Panc1 (cell line): ENCODE results near the gene TSPAN3. TPM values are rescaled to one million over a fixed set of nuclear protein-coding genes. Genes with fewer than 3 reads are reported as not detected.

ENCODE experiments used
- ATAC-seq: fragments of 200-7000 bp; cut with Tn5 transposase; 2 replicates; pipeline ENCODE4 v1.9.1; 2020; ENCODE audit warnings: mild to moderate bottlenecking, moderate library complexity
- BruUV-seq: library from RNA; stranded (reverse); fragments of 400-500 nt; replicated peaks from 2 replicates; lab custom pipeline; 2021; lab: Mats Ljungman, UMichigan
- CTCF ChIA-PET: fragments of 300-600 bp; sonication (Branson Sonifier 250); formaldehyde crosslinking; loops from one replicate; lab custom pipeline; 2022; ENCODE audit warnings: antibody characterized with exemption; lab: Charles Lee
- POLR2A ChIA-PET: fragments of 300-600 bp; sonication (Branson Sonifier 250); formaldehyde crosslinking; loops from one replicate; lab custom pipeline; 2022; ENCODE audit warnings: antibody characterized with exemption; lab: Charles Lee
- DNase-seq: peaks from one replicate; pipeline ENCODE4 v3.0.0-alpha.2; 2010; ENCODE audit warnings: low read depth, low spot score
- H3K27ac ChIP-seq: 2 replicates; pipeline ENCODE4 v1.5.1; 2011; ENCODE audit warnings: mild to moderate bottlenecking, low read length, inconsistent platforms
- H3K27me3 ChIP-seq: fragments of 200-500 bp; sonication (Bioruptor generic); 2 replicates; pipeline ENCODE4 v1.6.0; 2014; ENCODE audit warnings: low read length, inconsistent platforms; ENCODE audit not compliant: control insufficient read depth, insufficient read depth
- H3K36me3 ChIP-seq: fragments of 200-500 bp; sonication (Bioruptor generic); 2 replicates; pipeline ENCODE4 v1.5.1; 2014; ENCODE audit warnings: inconsistent platforms, mild to moderate bottlenecking, low read length, moderate library complexity; ENCODE audit not compliant: control insufficient read depth, insufficient read depth
- H3K4me1 ChIP-seq: 2 replicates; pipeline ENCODE4 v1.5.1; 2011; ENCODE audit warnings: inconsistent platforms, mild to moderate bottlenecking, low read length, moderate library complexity; ENCODE audit not compliant: control insufficient read depth, insufficient read depth
- H3K4me3 ChIP-seq, 2 experiments: 2 replicates each; pipeline ENCODE4 v1.5.1; 2011 to 2012; ENCODE audit warnings: low read depth in 2 of 2, low read length in 2 of 2, mild to moderate bottlenecking in 2 of 2, inconsistent platforms in 1 of 2, moderate library complexity in 1 of 2
- H3K9me3 ChIP-seq: fragments of 200-500 bp; sonication (Bioruptor generic); 2 replicates; pipeline ENCODE4 v1.5.1; 2014; ENCODE audit warnings: low read depth, mild to moderate bottlenecking, inconsistent platforms, low read length, moderate library complexity; ENCODE audit not compliant: control insufficient read depth, insufficient read depth
- POLR2AphosphoS5 ChIP-seq: IDR thresholded peaks from 2 replicates; pipeline ENCODE4 v1.6.1; 2012; ENCODE audit warnings: mild to moderate bottlenecking, low read depth, low read length, moderate library complexity
- SIN3A ChIP-seq: IDR thresholded peaks from 2 replicates; pipeline ENCODE4 v1.6.1; 2012; ENCODE audit warnings: low read depth, mild to moderate bottlenecking, low read length, moderate library complexity, borderline replicate concordance; ENCODE audit not compliant: insufficient read depth
- TCF7L2 ChIP-seq: IDR thresholded peaks from 2 replicates; pipeline ENCODE4 v1.6.1; 2011; ENCODE audit warnings: mild to moderate bottlenecking, low read depth, low read length, inconsistent platforms
- in situ Hi-C: cut with HindIII; loops from 2 replicates; pipeline ENCODE4 v1.10.0; 2016; ENCODE audit warnings: low sequenced_read_pairs, low pct_unique_long_range_greater_than_20kb
- intact Hi-C: fragments of 100-400 bp; cut with micrococcal nuclease; formaldehyde crosslinking; loops from one replicate; pipeline ENCODE4 v1.10.0; 2022; ENCODE audit not compliant: unreplicated experiment
- total RNA-seq: library from RNA; stranded (reverse); gene quantifications from one replicate; pipeline ENCODE4 v1.2.1, GENCODE V29; 2021; ENCODE audit not compliant: unreplicated experiment
- TF ChIP-seq, protein P1 (sequence below): fragments of 450-650 bp; IDR thresholded peaks from 2 replicates; pipeline ENCODE4 v1.5.1; 2017; ENCODE audit warnings: mild to moderate bottlenecking
- TF ChIP-seq, protein P2 (sequence below), 2 experiments: IDR thresholded peaks; 2 replicates each; pipeline ENCODE4 v1.6.1; 2011 to 2012; ENCODE audit warnings: low read depth in 2 of 2, control low read depth in 1 of 2, low read length in 1 of 2, mild to moderate bottlenecking in 1 of 2, moderate library complexity in 1 of 2; ENCODE audit not compliant: insufficient read depth in 1 of 2

The TSPAN3 gene
- total RNA-seq, 1 experiment from 2014 or later = 130 TPM

- no peaks in the 10 kb centered on the region for H3K4me1 ChIP-seq
- H3K4me3 ChIP-seq = no peak overlapping the region
- H3K27me3 ChIP-seq = no peaks in the 10 kb centered on the region; the same call in 1 of the 2 replicates
- POLR2A ChIA-PET = no interaction called here
- TF ChIP-seq SIN3A (no peak), TCF7L2 (no peak), POLR2AphosphoS5 (no peak)
- TF ChIP-seq, protein P1, sequence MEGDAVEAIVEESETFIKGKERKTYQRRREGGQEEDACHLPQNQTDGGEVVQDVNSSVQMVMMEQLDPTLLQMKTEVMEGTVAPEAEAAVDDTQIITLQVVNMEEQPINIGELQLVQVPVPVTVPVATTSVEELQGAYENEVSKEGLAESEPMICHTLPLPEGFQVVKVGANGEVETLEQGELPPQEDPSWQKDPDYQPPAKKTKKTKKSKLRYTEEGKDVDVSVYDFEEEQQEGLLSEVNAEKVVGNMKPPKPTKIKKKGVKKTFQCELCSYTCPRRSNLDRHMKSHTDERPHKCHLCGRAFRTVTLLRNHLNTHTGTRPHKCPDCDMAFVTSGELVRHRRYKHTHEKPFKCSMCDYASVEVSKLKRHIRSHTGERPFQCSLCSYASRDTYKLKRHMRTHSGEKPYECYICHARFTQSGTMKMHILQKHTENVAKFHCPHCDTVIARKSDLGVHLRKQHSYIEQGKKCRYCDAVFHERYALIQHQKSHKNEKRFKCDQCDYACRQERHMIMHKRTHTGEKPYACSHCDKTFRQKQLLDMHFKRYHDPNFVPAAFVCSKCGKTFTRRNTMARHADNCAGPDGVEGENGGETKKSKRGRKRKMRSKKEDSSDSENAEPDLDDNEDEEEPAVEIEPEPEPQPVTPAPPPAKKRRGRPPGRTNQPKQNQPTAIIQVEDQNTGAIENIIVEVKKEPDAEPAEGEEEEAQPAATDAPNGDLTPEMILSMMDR = no peak
- TF ChIP-seq, protein P2, sequence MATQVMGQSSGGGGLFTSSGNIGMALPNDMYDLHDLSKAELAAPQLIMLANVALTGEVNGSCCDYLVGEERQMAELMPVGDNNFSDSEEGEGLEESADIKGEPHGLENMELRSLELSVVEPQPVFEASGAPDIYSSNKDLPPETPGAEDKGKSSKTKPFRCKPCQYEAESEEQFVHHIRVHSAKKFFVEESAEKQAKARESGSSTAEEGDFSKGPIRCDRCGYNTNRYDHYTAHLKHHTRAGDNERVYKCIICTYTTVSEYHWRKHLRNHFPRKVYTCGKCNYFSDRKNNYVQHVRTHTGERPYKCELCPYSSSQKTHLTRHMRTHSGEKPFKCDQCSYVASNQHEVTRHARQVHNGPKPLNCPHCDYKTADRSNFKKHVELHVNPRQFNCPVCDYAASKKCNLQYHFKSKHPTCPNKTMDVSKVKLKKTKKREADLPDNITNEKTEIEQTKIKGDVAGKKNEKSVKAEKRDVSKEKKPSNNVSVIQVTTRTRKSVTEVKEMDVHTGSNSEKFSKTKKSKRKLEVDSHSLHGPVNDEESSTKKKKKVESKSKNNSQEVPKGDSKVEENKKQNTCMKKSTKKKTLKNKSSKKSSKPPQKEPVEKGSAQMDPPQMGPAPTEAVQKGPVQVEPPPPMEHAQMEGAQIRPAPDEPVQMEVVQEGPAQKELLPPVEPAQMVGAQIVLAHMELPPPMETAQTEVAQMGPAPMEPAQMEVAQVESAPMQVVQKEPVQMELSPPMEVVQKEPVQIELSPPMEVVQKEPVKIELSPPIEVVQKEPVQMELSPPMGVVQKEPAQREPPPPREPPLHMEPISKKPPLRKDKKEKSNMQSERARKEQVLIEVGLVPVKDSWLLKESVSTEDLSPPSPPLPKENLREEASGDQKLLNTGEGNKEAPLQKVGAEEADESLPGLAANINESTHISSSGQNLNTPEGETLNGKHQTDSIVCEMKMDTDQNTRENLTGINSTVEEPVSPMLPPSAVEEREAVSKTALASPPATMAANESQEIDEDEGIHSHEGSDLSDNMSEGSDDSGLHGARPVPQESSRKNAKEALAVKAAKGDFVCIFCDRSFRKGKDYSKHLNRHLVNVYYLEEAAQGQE (IDR thresholded peaks at IDR 0.05; ENCODE audit: insufficient read depth in 1 of 2, low read depth in 2 of 2, low read length in 1 of 2) = no peak
- BruUV-seq = no TSS peak
- no peaks in the 10 kb centered on the region for H3K36me3 ChIP-seq
- CTCF ChIA-PET = no interaction called here
- H3K9me3 ChIP-seq = no peaks in the 10 kb centered on the region
- DNase-seq (no peak), ATAC-seq (no peak)
- no peak overlapping the region for H3K27ac ChIP-seq
- intact Hi-C loops = no loop called here
- in situ Hi-C loops = no loop called here
Observed at GRCh38 chr15:77099741-77100463, 29.0 kb upstream of the TSPAN3 start.

- no peak overlapping the region for H3K27ac ChIP-seq
- H3K4me1 ChIP-seq = no peaks in the 10 kb centered on the region
- TF ChIP-seq, protein P2 (IDR thresholded peaks at IDR 0.05; ENCODE audit: insufficient read depth in 1 of 2, low read depth in 2 of 2, low read length in 1 of 2) = no peak
- TF ChIP-seq TCF7L2 (no peak), POLR2AphosphoS5 (no peak), SIN3A (no peak)
- TF ChIP-seq, protein P1 = no peak
- no peaks in the 10 kb centered on the region for H3K36me3 ChIP-seq
- H3K27me3 ChIP-seq = no peaks in the 10 kb centered on the region; the same call in 1 of the 2 replicates
- DNase-seq = no peak
- intact Hi-C loops = no loop called here
- BruUV-seq = no TSS peak
- no peak overlapping the region for H3K4me3 ChIP-seq
- ATAC-seq = no peak
- no peaks in the 10 kb centered on the region for H3K9me3 ChIP-seq
- in situ Hi-C loops = no loop called here
- ChIA-PET POLR2A (no interaction called here), CTCF (interaction anchor here (0.6 to 0.9 kb wide), 2 partner anchors 9 to 11 kb away, joined by 3 to 4 read pairs; no protein-coding TSS in a partner anchor)
Observed at GRCh38 chr15:77098572-77098971, 27.7 kb upstream of the TSPAN3 start.
